ENCODE data around the gene SAMD13. TPM values are rescaled to one million over a fixed set of nuclear protein-coding genes. Genes with fewer than 3 reads are reported as not detected.

SAMD13 gene, protein sequence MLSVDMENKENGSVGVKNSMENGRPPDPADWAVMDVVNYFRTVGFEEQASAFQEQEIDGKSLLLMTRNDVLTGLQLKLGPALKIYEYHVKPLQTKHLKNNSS
- total RNA-seq (2022; extraction: Qiagen RNA extraction; ENCODE audit: low read depth) = 0.18 to 0.61 TPM (median 0.37 TPM) in 5 replicates

DNA sequence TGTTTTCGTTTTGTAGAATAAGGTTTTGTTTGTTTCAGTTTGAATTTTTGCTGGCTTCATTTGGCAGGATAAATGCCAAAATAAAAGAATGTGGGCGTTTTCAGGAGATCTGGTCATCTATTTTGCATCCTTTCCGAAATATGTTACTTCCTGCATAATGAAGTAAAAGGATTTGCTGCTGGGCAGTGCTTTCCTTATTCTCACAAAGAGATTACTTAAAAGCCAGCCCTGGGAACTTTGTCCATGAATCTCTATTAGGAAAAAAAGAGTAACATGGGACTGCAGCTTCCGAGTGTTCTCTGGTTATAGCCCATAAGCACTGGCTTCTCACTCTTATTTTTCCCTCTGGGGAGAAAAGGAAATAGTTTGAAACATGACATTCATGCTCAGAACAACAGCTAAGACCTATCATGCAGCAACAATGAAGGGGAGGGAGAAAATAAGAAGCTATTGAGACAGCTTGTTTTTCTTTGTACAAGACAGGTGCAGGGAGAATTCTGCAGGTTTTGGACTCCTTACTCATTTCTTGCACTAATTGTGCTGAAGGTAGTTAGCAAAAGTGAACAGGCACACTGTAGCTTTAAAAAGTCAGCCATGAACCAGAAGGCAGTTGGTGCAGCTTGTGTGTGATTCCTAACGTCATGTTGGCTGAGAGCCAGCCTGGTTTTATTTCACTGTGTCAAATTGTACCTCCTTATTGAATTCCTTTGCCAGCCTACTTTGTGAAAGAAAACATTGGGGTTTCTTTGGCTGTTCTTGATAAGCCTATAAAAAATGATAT lies at the start of gene SAMD13:
Gene SAMD13 (plus strand): TSS at position 705 of the 781 bp plus-strand sequence. CDS start 1,527 bp downstream, outside the sequence.

DNA sequence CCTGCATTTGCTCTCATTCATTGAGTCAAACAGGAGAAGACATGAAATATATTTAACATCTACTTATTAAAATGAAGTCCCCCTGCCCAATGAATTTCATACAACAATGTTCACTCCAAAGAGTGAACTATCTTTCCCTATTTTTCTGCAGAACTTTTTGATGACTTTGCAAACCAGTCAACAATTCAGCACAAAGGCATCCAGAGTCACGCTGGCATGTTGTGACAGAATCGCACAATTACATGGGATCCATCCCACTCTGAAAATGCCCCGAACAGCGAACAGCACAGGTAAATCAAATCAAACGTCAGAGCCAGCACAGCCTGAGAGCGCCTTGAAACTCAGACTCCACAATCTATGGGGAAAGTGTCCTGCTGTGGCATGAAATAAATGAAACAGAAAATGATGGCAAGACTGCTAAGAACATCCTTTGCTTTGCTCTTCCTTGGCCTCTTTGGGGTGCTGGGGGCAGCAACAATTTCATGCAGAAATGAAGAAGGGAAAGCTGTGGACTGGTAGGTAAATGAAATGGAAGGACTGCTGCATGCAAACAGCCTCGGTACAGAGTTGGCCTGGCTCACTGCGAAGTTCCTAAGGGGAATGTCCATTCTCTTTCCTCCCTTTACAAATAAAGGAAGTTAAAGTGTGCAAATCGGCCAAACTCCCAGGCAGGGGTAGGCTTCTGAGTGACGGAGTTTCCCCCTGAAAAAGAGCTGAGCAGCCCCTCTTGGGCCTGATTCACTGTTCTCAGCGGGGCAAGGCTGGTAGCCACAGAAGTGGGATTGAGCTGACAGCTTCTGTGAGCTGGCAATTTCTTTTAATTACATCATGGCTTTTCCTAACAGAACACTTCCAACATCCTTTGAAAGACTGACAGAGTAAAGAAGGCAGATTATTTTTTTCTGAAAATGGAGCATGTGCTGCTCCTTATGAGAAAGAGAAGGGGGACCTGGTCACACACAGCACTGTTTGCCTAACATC lies 97.0 kb downstream of the SAMD13 start, which contains the start of gene DNASE2B:
Gene DNASE2B (plus strand): TSS at position 310 of the 981 bp plus-strand sequence. CDS start 81 bp downstream, at position 391.

Other genes with a start within 250 kb of the SAMD13 start
- 7.3 to 9.7 TPM (median 7.9 TPM) in 5 replicates for gene PRKACB, start 157.4 kb upstream of the SAMD13 start, total RNA-seq (2022; extraction: Qiagen RNA extraction; ENCODE audit: low read depth)
- not detected in 5 replicates for gene DNASE2B, start 96.8 kb downstream of the SAMD13 start, total RNA-seq (2022; extraction: Qiagen RNA extraction; ENCODE audit: low read depth)
- gene RPF1, start 177.6 kb downstream of the SAMD13 start, total RNA-seq (2022; extraction: Qiagen RNA extraction; ENCODE audit: low read depth) = 28.8 to 32.1 TPM (median 31.5 TPM) in 5 replicates
- 0.47 to 1.3 TPM (median 0.72 TPM) in 5 replicates for gene SPATA1, start 204.7 kb downstream of the SAMD13 start, total RNA-seq (2022; extraction: Qiagen RNA extraction; ENCODE audit: low read depth)
- 173 to 199 TPM (median 177 TPM) in 5 replicates for gene GNG5, start 204.9 kb downstream of the SAMD13 start, total RNA-seq (2022; extraction: Qiagen RNA extraction; ENCODE audit: low read depth)

Data from A549 treated with CpdA at 1 μM for 4 hours (cell line).